GM12878 (cell line): ENCODE results near the gene COL25A1.

Experiments
- CTCF ChIP-seq, 3 experiments: IDR thresholded peaks in 2 of 3; conservative IDR thresholded peaks in 1 of 3; 2 replicates each; pipeline ENCODE4 v1.5.1; 2011; ENCODE audit warnings: low read depth in 3 of 3, low read length in 3 of 3, mild to moderate bottlenecking in 3 of 3, control low read depth in 2 of 3, moderate library complexity in 2 of 3, inconsistent platforms in 1 of 3, mixed read lengths in 1 of 3; ENCODE audit not compliant: control insufficient read depth in 2 of 3, insufficient read depth in 1 of 3; ENCODE audit errors: extremely low read depth in 1 of 3
- GABPA ChIP-seq: IDR thresholded peaks from 2 replicates; pipeline ENCODE4 v1.6.1; 2014; ENCODE audit warnings: antibody characterized with exemption, low read depth, mild to moderate bottlenecking, inconsistent platforms
- POLR2A ChIP-seq: IDR thresholded peaks from 2 replicates; pipeline ENCODE4 v1.6.1; 2011; ENCODE audit warnings: low read depth, mild to moderate bottlenecking, low read length
- REST ChIP-seq: IDR thresholded peaks from 2 replicates; pipeline ENCODE4 v1.6.1; 2012; ENCODE audit warnings: mild to moderate bottlenecking, low read depth, low read length
- YY1 ChIP-seq: IDR thresholded peaks from 2 replicates; pipeline ENCODE4 v1.6.1; 2011; ENCODE audit warnings: low read depth, mild to moderate bottlenecking, low read length

GRCh38 chr4:109263721-109264120 lies 38.7 kb downstream of the COL25A1 start:
- TF ChIP-seq CTCF (IDR thresholded peaks at IDR 0.05 in 2 of 3, conservative IDR thresholded peaks at IDR 0.05 in 1 of 3; ENCODE audit: control insufficient read depth in 2 of 3, extremely low read depth in 1 of 3, insufficient read depth in 1 of 3, low read depth in 3 of 3, low read length in 3 of 3) (no peak), GABPA (no peak), POLR2A (no peak), REST (no peak), YY1 (no peak)
